GM10266 (cell line): Measurements from ENCODE around the gene LZTR1.
"Not testable (repeated sequence)": the region's sequence is repeated elsewhere in the genome, so short reads cannot be mapped to it uniquely, and the experiment has no call there.

Experiments used
- DNase-seq: peaks from one replicate; pipeline ENCODE4 v3.0.0; 2012; ENCODE audit errors: extremely low spot score
- TF ChIP-seq, protein P1 (sequence below): IDR thresholded peaks from 2 replicates; pipeline ENCODE4 v1.5.1; 2012; ENCODE audit warnings: mild to moderate bottlenecking, low read depth; ENCODE audit not compliant: control insufficient read depth, insufficient read depth; ENCODE audit errors: missing control alignments

Gene LZTR1

DNA sequence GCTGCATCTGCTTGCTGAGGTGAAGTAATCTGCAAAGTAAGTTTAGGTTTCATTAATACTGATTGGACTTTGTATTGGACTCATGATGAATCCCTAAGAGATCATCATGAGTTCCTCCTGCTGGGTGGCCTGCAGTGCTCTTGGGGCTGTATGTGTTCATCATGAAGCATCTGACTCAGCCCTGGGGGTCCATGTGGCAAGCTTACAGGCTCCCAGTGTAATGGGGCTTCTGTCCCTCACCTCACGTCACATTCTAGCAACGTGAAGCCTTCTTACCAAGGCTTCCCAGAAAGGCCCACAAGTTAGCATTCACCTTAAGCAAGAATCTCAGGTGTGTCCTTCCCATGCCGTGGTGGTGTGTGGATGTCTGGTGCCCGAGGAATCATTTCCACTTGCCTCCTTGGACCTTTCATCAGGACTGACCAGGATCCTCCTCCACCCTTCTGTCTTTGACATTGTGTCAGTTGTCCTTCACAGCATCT, 41.2 kb upstream of the LZTR1 start:
- TF ChIP-seq, protein P1, sequence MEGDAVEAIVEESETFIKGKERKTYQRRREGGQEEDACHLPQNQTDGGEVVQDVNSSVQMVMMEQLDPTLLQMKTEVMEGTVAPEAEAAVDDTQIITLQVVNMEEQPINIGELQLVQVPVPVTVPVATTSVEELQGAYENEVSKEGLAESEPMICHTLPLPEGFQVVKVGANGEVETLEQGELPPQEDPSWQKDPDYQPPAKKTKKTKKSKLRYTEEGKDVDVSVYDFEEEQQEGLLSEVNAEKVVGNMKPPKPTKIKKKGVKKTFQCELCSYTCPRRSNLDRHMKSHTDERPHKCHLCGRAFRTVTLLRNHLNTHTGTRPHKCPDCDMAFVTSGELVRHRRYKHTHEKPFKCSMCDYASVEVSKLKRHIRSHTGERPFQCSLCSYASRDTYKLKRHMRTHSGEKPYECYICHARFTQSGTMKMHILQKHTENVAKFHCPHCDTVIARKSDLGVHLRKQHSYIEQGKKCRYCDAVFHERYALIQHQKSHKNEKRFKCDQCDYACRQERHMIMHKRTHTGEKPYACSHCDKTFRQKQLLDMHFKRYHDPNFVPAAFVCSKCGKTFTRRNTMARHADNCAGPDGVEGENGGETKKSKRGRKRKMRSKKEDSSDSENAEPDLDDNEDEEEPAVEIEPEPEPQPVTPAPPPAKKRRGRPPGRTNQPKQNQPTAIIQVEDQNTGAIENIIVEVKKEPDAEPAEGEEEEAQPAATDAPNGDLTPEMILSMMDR = no peak
- DNase-seq = no peak

DNA sequence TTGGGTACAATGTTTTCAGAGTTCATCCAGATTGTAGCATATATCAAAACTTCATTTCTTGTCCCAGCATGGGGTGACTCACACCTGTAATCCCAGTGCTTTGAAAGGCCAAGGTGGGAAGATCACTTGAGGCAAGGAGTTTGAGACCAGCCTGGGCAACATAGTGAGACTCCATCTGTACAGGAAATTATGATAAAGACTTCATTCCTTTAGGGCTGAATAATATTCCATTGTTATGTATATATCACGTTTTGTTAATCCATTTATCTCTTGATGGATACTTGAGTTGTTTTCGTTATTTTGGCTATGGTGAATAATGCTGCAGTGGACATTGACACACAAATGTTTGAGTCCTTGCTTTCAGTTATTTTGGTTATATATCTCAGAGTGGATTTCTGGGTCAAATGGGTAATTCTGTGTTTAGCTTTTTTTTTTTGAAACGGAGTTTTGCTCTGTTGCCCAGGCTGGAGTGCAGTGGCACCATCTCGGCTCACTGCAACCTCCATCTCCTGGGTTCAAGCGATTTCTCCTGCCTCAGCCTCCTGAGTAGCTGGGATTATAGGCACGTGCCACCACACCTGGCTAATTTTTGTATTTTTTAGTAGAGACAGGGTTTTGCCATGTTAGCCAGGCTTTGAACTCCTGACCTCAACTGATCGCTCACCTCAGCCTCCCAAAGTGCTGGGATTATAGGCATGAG, 39.7 kb upstream of the LZTR1 start:
- not testable (repeated sequence) for DNase-seq

DNA sequence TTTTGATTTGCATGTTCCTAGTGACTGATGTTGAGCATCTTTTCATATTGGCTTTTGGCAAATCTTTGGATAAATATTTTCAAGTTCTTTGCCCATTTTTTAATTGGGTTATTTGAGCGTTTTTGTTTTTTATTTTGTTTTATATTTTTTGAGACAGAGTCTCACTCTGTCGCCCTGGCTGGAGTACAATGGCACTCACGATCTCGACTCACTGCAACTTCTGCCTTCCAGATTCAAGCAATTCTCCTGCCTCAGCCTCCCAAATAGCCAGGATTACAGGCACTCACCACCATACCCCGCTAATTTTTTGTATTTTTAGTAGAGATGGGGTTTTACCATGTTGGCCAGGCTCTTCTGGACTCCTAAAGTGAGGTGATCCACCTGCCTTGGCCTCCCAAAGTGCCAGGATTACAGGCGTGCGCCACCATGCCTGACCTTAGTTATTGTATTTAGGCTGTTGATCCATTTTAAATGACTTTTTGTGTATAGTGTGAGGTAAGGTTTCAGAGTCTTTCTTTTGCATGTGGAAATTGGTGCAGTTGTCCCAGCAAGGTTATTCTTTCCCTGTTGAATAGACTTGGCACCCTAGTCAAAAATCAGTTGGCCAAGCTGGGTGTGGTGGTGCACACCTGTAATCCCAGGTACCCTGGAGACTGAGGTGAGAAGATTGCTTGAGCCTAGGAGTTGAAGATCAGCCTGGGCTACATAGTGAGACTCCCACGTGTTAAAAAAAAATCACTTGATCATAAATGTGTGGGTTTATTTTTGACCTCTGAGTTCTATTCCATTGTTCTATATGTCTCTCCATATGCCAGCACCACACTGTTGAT, 38.8 kb upstream of the LZTR1 start:
- TF ChIP-seq, protein P1 = no peak
- DNase-seq = no peak

DNA sequence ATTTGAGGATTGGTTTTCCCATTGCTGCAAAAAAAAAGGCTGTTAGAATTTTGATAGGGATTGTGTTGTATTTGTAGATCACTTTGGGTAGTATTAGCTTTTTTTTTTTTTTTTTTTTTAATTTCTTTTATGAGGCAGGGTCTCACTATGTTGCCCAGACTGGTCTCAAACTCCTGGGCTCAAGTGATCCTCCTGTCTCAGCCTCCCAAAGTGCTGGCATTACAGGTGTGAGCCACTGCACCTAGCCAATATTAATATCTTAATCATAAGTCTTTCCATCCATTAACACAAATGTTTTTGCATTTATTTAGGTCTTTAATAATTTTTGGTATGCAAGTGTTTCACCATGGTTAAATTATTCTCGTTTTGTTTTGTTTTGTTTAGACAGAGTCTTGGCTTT, 38.1 kb upstream of the LZTR1 start:
- TF ChIP-seq, protein P1 = no peak
- no peak for DNase-seq

DNA sequence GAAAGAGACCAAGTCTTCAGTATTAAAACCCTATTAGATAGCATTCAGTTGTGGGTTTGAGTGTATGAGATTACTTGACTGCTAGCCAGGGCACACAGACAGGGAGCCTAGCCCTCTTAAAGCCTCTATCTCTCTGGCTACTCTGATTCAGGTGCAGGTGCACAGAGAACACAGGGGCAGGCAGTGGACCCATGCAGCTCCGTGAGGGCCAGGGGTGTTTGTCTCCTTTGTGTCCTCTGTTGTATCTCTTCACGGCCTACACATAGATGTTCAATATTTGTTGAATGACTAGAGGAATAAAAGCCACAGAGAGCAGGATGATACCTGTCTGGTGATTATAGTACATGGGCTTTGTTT, 36.5 kb upstream of the LZTR1 start:
- TF ChIP-seq, protein P1 = no peak
- no peak for DNase-seq

DNA sequence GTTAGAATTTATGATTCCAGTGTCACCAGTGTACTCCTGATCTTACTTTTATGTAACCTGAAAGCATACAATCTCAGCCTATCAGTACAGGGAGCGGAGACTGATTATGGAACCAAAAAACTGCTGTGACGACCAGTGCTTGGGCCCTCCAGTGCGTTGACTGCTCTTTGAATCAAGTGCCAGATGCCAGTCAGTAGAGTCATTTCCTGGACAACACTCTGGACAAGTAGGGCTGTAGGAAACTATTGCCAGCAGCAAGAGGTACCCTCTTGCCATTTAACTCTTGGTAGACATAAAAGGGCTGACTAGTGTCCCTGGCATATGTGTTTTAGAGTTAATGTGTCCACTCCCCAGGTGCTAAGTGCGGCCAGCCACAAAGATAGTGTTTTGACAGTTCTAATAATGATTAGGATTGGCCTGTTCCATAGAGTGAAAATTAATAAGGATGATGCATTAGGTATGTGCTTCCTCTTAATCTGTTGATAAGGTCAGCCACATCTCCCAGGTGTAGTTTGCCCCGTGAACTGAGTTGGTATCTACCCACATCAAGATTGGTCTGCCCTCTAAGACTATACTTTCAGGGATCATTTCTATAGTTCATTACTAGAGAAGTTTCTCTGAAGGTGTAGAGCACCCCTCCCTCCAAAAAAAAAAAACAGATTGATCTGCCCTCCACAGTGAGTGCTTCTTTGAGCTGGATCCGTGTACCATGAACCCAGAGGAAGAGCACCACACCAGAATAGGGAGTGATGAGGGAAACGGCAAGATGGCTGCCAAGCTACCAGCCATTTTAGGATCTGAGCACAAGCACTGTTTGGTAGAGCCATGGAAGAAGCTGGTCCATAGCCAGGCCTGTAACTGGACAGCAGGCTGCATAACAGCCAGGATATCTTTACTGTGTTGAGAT, 35.8 kb upstream of the LZTR1 start:
- DNase-seq = no peak
- TF ChIP-seq, protein P1 = no peak

DNA sequence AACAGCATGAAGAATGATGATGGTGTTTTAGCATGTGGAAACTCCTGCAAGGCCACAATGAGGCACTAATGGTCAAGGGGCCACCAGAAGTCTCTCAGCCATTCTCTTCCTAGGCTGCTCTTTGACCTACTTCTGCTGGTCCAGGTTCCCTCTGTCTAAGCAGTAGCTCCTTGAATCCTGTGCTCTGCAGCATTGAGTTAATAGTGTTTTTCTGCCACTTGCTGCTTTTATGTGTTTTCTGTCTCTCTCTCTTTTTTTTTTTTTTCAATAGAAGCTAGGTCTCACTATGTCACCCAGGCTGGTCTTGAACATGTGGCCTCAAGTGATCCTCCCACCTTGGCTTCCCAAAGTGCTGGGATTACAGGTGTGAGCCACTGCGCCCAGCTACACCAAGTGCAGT, 35.1 kb upstream of the LZTR1 start:
- no peak for DNase-seq
- TF ChIP-seq, protein P1 = no peak
